Esophagus squamous epithelium (tissue), 5 donors: ENCODE results near the gene WWTR1. TPM values are rescaled to one million over a fixed set of nuclear protein-coding genes. Genes with fewer than 3 reads are reported as not detected.
A peak's percentile ranks its signal among the peaks of the same experiment; 100 is the strongest.

Source experiments
- DNase-seq: peaks from one replicate; lab custom pipeline; 2025; lab: John Stamatoyannopoulos, UW
- H3K27ac ChIP-seq, 4 donors: fragments of 200-600 bp; sonication (generic); one replicate each; pipeline ENCODE4 v1.5.1; 2016 to 2019; ENCODE audit warnings: mild to moderate bottlenecking in 1 of 4
- H3K27me3 ChIP-seq, 4 donors: fragments of 200-600 bp; sonication (generic); 1 replicate in 3 of 4; 2 replicates in 1 of 4; pipeline versions ENCODE4 v1.5.1 to v1.6.0; 2017 to 2021; ENCODE audit warnings: antibody characterized with exemption in 1 of 4
- H3K36me3 ChIP-seq, 3 donors: fragments of 200-600 bp; sonication (generic); one replicate each; pipeline ENCODE4 v1.5.1; 2016 to 2019
- H3K4me1 ChIP-seq, 3 donors: fragments of 200-600 bp; sonication (generic); one replicate each; pipeline ENCODE4 v1.5.1; 2017 to 2019
- H3K4me3 ChIP-seq, 4 donors: fragments of 200-600 bp; sonication (generic); 1 replicate in 3 of 4; 2 replicates in 1 of 4; pipeline ENCODE4 v1.5.1; 2016 to 2019; ENCODE audit warnings: mild to moderate bottlenecking in 2 of 4, moderate library complexity in 1 of 4
- H3K9me3 ChIP-seq, 3 donors: fragments of 200-600 bp; sonication (generic); one replicate each; pipeline ENCODE4 v1.5.1; 2016 to 2019
- CTCF ChIP-seq, 6 experiments: fragments of 450-650 bp in 4 of 6; fragments of 200-600 bp in 2 of 6; sonication (generic) in 2 of 6; IDR thresholded peaks; one replicate each; pipeline ENCODE4 v1.5.1; 2016 to 2019; ENCODE audit warnings: antibody characterized with exemption in 6 of 6, mild to moderate bottlenecking in 4 of 6, moderate library complexity in 4 of 6
- POLR2A ChIP-seq, 4 donors: fragments of 450-650 bp; IDR thresholded peaks; one replicate each; pipeline ENCODE4 v1.6.1; 2017; ENCODE audit warnings: antibody characterized with exemption in 4 of 4, mild to moderate bottlenecking in 4 of 4, moderate library complexity in 3 of 4
- WGBS, 2 donors: methylation state at CpG; one replicate each; pipeline ENCODE4 v1.1.5; 2018; 5-methylcytosine and 5-hydroxymethylcytosine counted together
- intact Hi-C: fragments of 100-400 bp; cut with DNase I; formaldehyde crosslinking; loops from one replicate; pipeline ENCODE4 v1.15.0; 2022
- total RNA-seq, 4 donors: library from RNA; depleted of rRNA; stranded (reverse); fragments of >200 nt; gene quantifications; one replicate each; pipeline ENCODE4 v1.1.0, GENCODE V29; 2016
- donor health status: DM: yes; HTN: yes; CAD: no.

Gene WWTR1
- total RNA-seq, 4 donors from 2014 or later = 35.7 to 116 (median 39.6) TPM

- intact Hi-C loops = loop anchor here (10.0 kb wide), 1 partner anchor 78 kb away; no protein-coding TSS in a partner anchor
- TF ChIP-seq CTCF (IDR thresholded peaks at IDR 0.05) (no peak), POLR2A (IDR thresholded peaks at IDR 0.05) (no peak)
- Histone ChIP-seq H3K9me3 (no peaks in the 10 kb centered on the region), H3K4me1 (peaks cover 28 to 87% (median 49%) of the 10 kb centered on the region in 3 donors), H3K36me3 (no peaks in the 10 kb centered on the region), H3K4me3 (peak overlapping the region in 1 of 4 donors; percentile 76), H3K27ac (peak overlapping the region in 3 of 4 donors; percentile 56 to 97 (median 97)), H3K27me3 (no peaks in the 10 kb centered on the region)
- WGBS, 2 donors = 92 to 97% methylated on average over 1 of the region's 1 CpG
- DNase-seq = no peak
Measured at GRCh38 chr3:149653136-149653535, 4.7 kb downstream of the WWTR1 start.

GRCh38 chr3:149650828-149651227 lies 7.0 kb downstream of the WWTR1 start:
- Histone ChIP-seq H3K4me3 (no peak overlapping the region), H3K27me3 (no peaks in the 10 kb centered on the region), H3K9me3 (no peaks in the 10 kb centered on the region), H3K27ac (peak overlapping the region; percentile 25 to 79 (median 46)), H3K4me1 (peaks cover 40 to 99% (median 58%) of the 10 kb centered on the region in 3 donors), H3K36me3 (no peaks in the 10 kb centered on the region)
- 29 to 43% methylated on average over 1 of the region's 1 CpG for WGBS, 2 donors
- TF ChIP-seq CTCF (IDR thresholded peaks at IDR 0.05) (no peak), POLR2A (IDR thresholded peaks at IDR 0.05) (no peak)
- no peak for DNase-seq
- intact Hi-C loops = loop anchor here (10.0 kb wide), 1 partner anchor 76 kb away; no protein-coding TSS in a partner anchor

- Histone ChIP-seq H3K4me3 (peak overlapping the region in 2 of 4 donors; percentile 2 to 31), H3K9me3 (no peaks in the 10 kb centered on the region), H3K4me1 (peaks cover 28 to 94% (median 42%) of the 10 kb centered on the region in 3 donors), H3K27ac (peak overlapping the region; percentile 56 to 80 (median 72)), H3K36me3 (peaks cover 0 to 6% (median 0%) of the 10 kb centered on the region in 3 donors), H3K27me3 (no peaks in the 10 kb centered on the region)
- intact Hi-C loops = no loop called here
- whole genome bisulfite sequencing, 2 donors = 10 to 35% methylated on average over 3 of the region's 3 CpGs
- TF ChIP-seq POLR2A (IDR thresholded peaks at IDR 0.05) = no peak
- TF ChIP-seq CTCF (IDR thresholded peaks at IDR 0.05) = no peak
- DNase-seq = no peak
Measured at GRCh38 chr3:149648525-149648924, 9.3 kb downstream of the WWTR1 start.

GRCh38 chr3:149647812-149648211 lies 10.0 kb downstream of the WWTR1 start:
- TF ChIP-seq POLR2A (IDR thresholded peaks at IDR 0.05) = no peak
- no peak for TF ChIP-seq CTCF (IDR thresholded peaks at IDR 0.05)
- WGBS, 2 donors = 79 to 93% methylated on average over 1 of the region's 1 CpG
- peak overlapping the region in 3 of 4 donors; percentile 56 to 80 (median 79) for H3K27ac ChIP-seq
- DNase-seq = no peak
- no peak overlapping the region for H3K4me3 ChIP-seq
- no peaks in the 10 kb centered on the region for H3K9me3 ChIP-seq
- peaks cover 0 to 6% (median 0%) of the 10 kb centered on the region in 3 donors for H3K36me3 ChIP-seq
- H3K4me1 ChIP-seq = peaks cover 25 to 94% (median 38%) of the 10 kb centered on the region in 3 donors
- intact Hi-C loops = no loop called here
- H3K27me3 ChIP-seq = no peaks in the 10 kb centered on the region

GRCh38 chr3:149647285-149647684 lies 10.5 kb downstream of the WWTR1 start:
- Histone ChIP-seq H3K27ac (peak overlapping the region in 2 of 4 donors; percentile 79 to 80), H3K4me1 (peaks cover 25 to 94% (median 38%) of the 10 kb centered on the region in 3 donors), H3K9me3 (no peaks in the 10 kb centered on the region), H3K27me3 (no peaks in the 10 kb centered on the region), H3K4me3 (no peak overlapping the region), H3K36me3 (peaks cover 0 to 6% (median 0%) of the 10 kb centered on the region in 3 donors)
- TF ChIP-seq POLR2A (IDR thresholded peaks at IDR 0.05) (no peak), CTCF (IDR thresholded peaks at IDR 0.05) (no peak)
- DNase-seq = no peak
- WGBS, 2 donors = 81 to 93% methylated on average over 4 of the region's 4 CpGs
- intact Hi-C loops = no loop called here
